ENCODE measurements around the gene FNDC1. TPM values are rescaled to one million over a fixed set of nuclear protein-coding genes. Genes with fewer than 3 reads are reported as not detected.
"Not testable (repeated sequence)": the region's sequence is repeated elsewhere in the genome, so short reads cannot be mapped to it uniquely, and the experiment has no call there.

FNDC1 gene
- 193 TPM for polyA plus RNA-seq (ENCODE audit: insufficient read length)

- no peak for DNase-seq (ENCODE audit: low read depth)
Observed at GRCh38 chr6:159169193-159169555, at the start of gene FNDC1. FNDC1 (plus strand) TSS chr6:159169400; CDS start chr6:159169597, 197 bp downstream.

GRCh38 chr6:159119791-159120190, 49.4 kb upstream of the FNDC1 start:
- DNase-seq (ENCODE audit: low read depth) = no peak

- DNase-seq (ENCODE audit: low read depth) = no peak
Observed at GRCh38 chr6:159121486-159121885, 47.7 kb upstream of the FNDC1 start.

GRCh38 chr6:159122453-159122852, 46.7 kb upstream of the FNDC1 start:
- DNase-seq (ENCODE audit: low read depth) = no peak

GRCh38 chr6:159123831-159124230, 45.4 kb upstream of the FNDC1 start:
- not testable (repeated sequence) for DNase-seq (ENCODE audit: low read depth)

GRCh38 chr6:159125014-159125609, 44.1 kb upstream of the FNDC1 start:
- DNase-seq (ENCODE audit: low read depth) = no peak

GRCh38 chr6:159125951-159126352, 43.2 kb upstream of the FNDC1 start:
- DNase-seq (ENCODE audit: low read depth) = no peak

GRCh38 chr6:159126590-159126989, 42.6 kb upstream of the FNDC1 start:
- no peak for DNase-seq (ENCODE audit: low read depth)

GRCh38 chr6:159127701-159128100, 41.5 kb upstream of the FNDC1 start:
- DNase-seq (ENCODE audit: low read depth) = no peak

- DNase-seq (ENCODE audit: low read depth) = no peak
Observed at GRCh38 chr6:159128978-159129377, 40.2 kb upstream of the FNDC1 start.

GRCh38 chr6:159130846-159131245, 38.4 kb upstream of the FNDC1 start:
- DNase-seq (ENCODE audit: low read depth) = no peak

GRCh38 chr6:159131709-159132108, 37.5 kb upstream of the FNDC1 start:
- no peak for DNase-seq (ENCODE audit: low read depth)

GRCh38 chr6:159132664-159133063, 36.5 kb upstream of the FNDC1 start:
- DNase-seq (ENCODE audit: low read depth) = no peak

GRCh38 chr6:159134701-159135364, 34.4 kb upstream of the FNDC1 start:
- DNase-seq (ENCODE audit: low read depth) = no peak

GRCh38 chr6:159137676-159138075, 31.5 kb upstream of the FNDC1 start:
- no peak for DNase-seq (ENCODE audit: low read depth)

- no peak for DNase-seq (ENCODE audit: low read depth)
Observed at GRCh38 chr6:159142531-159142930, 26.7 kb upstream of the FNDC1 start.

GRCh38 chr6:159148641-159149040, 20.6 kb upstream of the FNDC1 start:
- DNase-seq (ENCODE audit: low read depth) = no peak

GRCh38 chr6:159149641-159150040, 19.6 kb upstream of the FNDC1 start:
- DNase-seq (ENCODE audit: low read depth) = no peak

- DNase-seq (ENCODE audit: low read depth) = no peak
Observed at GRCh38 chr6:159151266-159151855, 17.8 kb upstream of the FNDC1 start.

GRCh38 chr6:159152041-159152440, 17.2 kb upstream of the FNDC1 start:
- DNase-seq (ENCODE audit: low read depth) = no peak

- DNase-seq (ENCODE audit: low read depth) = no peak
Observed at GRCh38 chr6:159152782-159153181, 16.4 kb upstream of the FNDC1 start.

- DNase-seq (ENCODE audit: low read depth) = no peak
Observed at GRCh38 chr6:159155679-159156078, 13.5 kb upstream of the FNDC1 start.

GRCh38 chr6:159156089-159156488, 13.1 kb upstream of the FNDC1 start:
- DNase-seq (ENCODE audit: low read depth) = no peak

Measured in forelimb muscle (tissue), 1 donor.